ENCODE data around the gene CUL2.

- TF ChIP-seq CTCF (IDR thresholded peaks at IDR 0.05) = no peak
- no peak for TF ChIP-seq EP300 (IDR thresholded peaks at IDR 0.05)
Measured at GRCh38 chr10:35000936-35001335, 89.2 kb downstream of the CUL2 start.
